HepG2 (cell line): Measurements from ENCODE around the gene GNPAT. TPM values are rescaled to one million over a fixed set of nuclear protein-coding genes. Genes with fewer than 3 reads are reported as not detected.

Source experiments
- ATAC-seq: fragments of 200-7000 bp; cut with Tn5 transposase; 3 replicates; pipeline ENCODE4 v1.9.1; 2020; ENCODE audit warnings: mild to moderate bottlenecking, moderate library complexity
- BruUV-seq: library from RNA; stranded (reverse); fragments of 400-500 nt; replicated peaks from 2 replicates; lab custom pipeline; 2021; lab: Mats Ljungman, UMichigan
- CTCF ChIA-PET: fragments of 300-600 bp; formaldehyde crosslinking; extraction: SDS; loops from one replicate; lab custom pipeline; 2021; ENCODE audit warnings: low total read pairs, inconsistent platforms, low intra/inter-chr PET ratio; lab: Yijun Ruan, JAX
- POLR2A ChIA-PET: fragments of 350-600 bp; sonication (Branson Sonifier 250); formaldehyde crosslinking; loops from one replicate; lab custom pipeline; 2020; ENCODE audit warnings: antibody characterized with exemption, inconsistent platforms; lab: Yijun Ruan, JAX
- DNase-seq: peaks from one replicate; pipeline ENCODE4 v3.0.0-alpha.2; 2015; ENCODE audit warnings: low spot score
- FAIRE-seq: peaks from 3 replicates; lab custom pipeline; 2011; peaks lifted over from hg19 to GRCh38; lab: Jason Lieb, UNC
- H2AFZ ChIP-seq: one replicate; pipeline ENCODE4 v1.6.1; 2011; ENCODE audit warnings: low read length, inconsistent platforms
- H3K27ac ChIP-seq: fragments of 300-600 bp; 3 replicates; pipeline ENCODE4 v1.8.0; 2011; ENCODE audit warnings: mixed run types, mild to moderate bottlenecking, mixed read lengths, low read length, inconsistent platforms; ENCODE audit not compliant: insufficient read depth; ENCODE audit errors: extremely low read length
- H3K27me3 ChIP-seq, 2 experiments: fragments of 200-600 bp in 1 of 2; 2 replicates in 1 of 2; 3 replicates in 1 of 2; pipeline versions ENCODE4 v1.6.0 to v1.8.0; 2011; ENCODE audit warnings: low read length in 2 of 2, mild to moderate bottlenecking in 2 of 2, moderate library complexity in 2 of 2, inconsistent platforms in 1 of 2; ENCODE audit not compliant: insufficient read depth in 2 of 2, control insufficient read depth in 1 of 2
- H3K36me3 ChIP-seq, 2 experiments: fragments of 200-600 bp in 1 of 2; replicated peaks in 1 of 2; 2 replicates in 1 of 2; 3 replicates in 1 of 2; pipeline versions ENCODE4 v1.5.1 to v1.8.0; 2011; ENCODE audit warnings: low read length in 2 of 2, inconsistent platforms in 1 of 2; ENCODE audit not compliant: insufficient read depth in 2 of 2, control insufficient read depth in 1 of 2
- H3K4me1 ChIP-seq: 2 replicates; pipeline ENCODE4 v1.5.1; 2012; ENCODE audit warnings: low read length, inconsistent platforms; ENCODE audit not compliant: insufficient read depth
- H3K4me2 ChIP-seq: 2 replicates; pipeline ENCODE4 v1.6.0; 2011; ENCODE audit warnings: low read depth, low read length, inconsistent platforms
- H3K4me3 ChIP-seq, 3 experiments: fragments of 200-600 bp in 1 of 3; sonication (generic), shearing (Covaris generic) in 1 of 3; replicated peaks in 1 of 3; 2 replicates each; pipeline ENCODE4 v1.5.1; 2011 to 2016; ENCODE audit warnings: low read length in 3 of 3, inconsistent platforms in 2 of 3, low read depth in 2 of 3, mild to moderate bottlenecking in 2 of 3, control low read depth in 1 of 3, mixed read lengths in 1 of 3; ENCODE audit not compliant: insufficient read depth in 1 of 3
- H3K79me2 ChIP-seq: one replicate; pipeline ENCODE4 v1.6.1; 2011; ENCODE audit warnings: low read length, inconsistent platforms; ENCODE audit not compliant: insufficient read depth
- H3K9ac ChIP-seq: 2 replicates; pipeline ENCODE4 v1.6.0; 2011; ENCODE audit warnings: mild to moderate bottlenecking, low read depth, low read length, inconsistent platforms; ENCODE audit not compliant: insufficient read depth
- H3K9me3 ChIP-seq: 2 replicates; pipeline ENCODE4 v1.5.1; 2012; ENCODE audit warnings: mild to moderate bottlenecking, low read length
- H4K20me1 ChIP-seq: 2 replicates; pipeline ENCODE4 v1.6.0; 2011; ENCODE audit warnings: inconsistent platforms, mild to moderate bottlenecking, low read length, moderate library complexity; ENCODE audit not compliant: insufficient read depth
- BRCA1 ChIP-seq: sonication (generic); formaldehyde crosslinking; IDR thresholded peaks from 2 replicates; pipeline ENCODE4 v1.4.0; 2020; ENCODE audit warnings: missing genetic modification reagents
- NR2F1 ChIP-seq, 2 experiments: fragments of 450-650 bp in 1 of 2; formaldehyde crosslinking in 1 of 2; IDR thresholded peaks; 2 replicates each; pipeline versions ENCODE4 v1.5.0 to v1.6.1; 2016 to 2020; ENCODE audit warnings: mild to moderate bottlenecking in 1 of 2, missing compliant biosample characterization in 1 of 2, missing genetic modification reagents in 1 of 2, moderate library complexity in 1 of 2
- TBP ChIP-seq: sonication (generic); formaldehyde crosslinking; IDR thresholded peaks from 2 replicates; pipeline ENCODE4 v1.5.0; 2020; ENCODE audit warnings: missing genetic modification reagents
- ZKSCAN1 ChIP-seq: fragments of 150-350 bp; IDR thresholded peaks from 2 replicates; pipeline ENCODE4 v1.6.1; 2014; ENCODE audit warnings: low read length
- ZNF513 ChIP-seq: sonication (generic); formaldehyde crosslinking; conservative IDR thresholded peaks from 2 replicates; pipeline ENCODE4 v1.5.0; 2020; ENCODE audit warnings: missing genetic modification reagents
- ZNF781 ChIP-seq: sonication (generic); formaldehyde crosslinking; IDR thresholded peaks from 2 replicates; pipeline ENCODE4 v1.5.1; 2020; ENCODE audit warnings: borderline replicate concordance, mild to moderate bottlenecking, missing genetic modification reagents; ENCODE audit errors: not compliant biosample characterization
- ZNF83 ChIP-seq: sonication (generic); formaldehyde crosslinking; IDR thresholded peaks from 2 replicates; pipeline ENCODE4 v1.4.0; 2020; ENCODE audit warnings: missing genetic modification reagents, mild to moderate bottlenecking, borderline replicate concordance
- whole genome bisulfite sequencing: methylation state at CpG from one replicate; pipeline ENCODE4 v1.1.6; 2017; ENCODE audit warnings: low lambda C conversion rate; 5-methylcytosine and 5-hydroxymethylcytosine counted together
- in situ Hi-C: cut with HindIII; loops from 2 replicates; pipeline ENCODE4 v1.10.0; 2017; ENCODE audit warnings: low pct_unique_long_range_greater_than_20kb; ENCODE audit not compliant: extremely low pct_ligation_motif_present
- intact Hi-C: fragments of 100-400 bp; cut with micrococcal nuclease; formaldehyde crosslinking; loops from one replicate; pipeline ENCODE4 v1.10.0; 2022; ENCODE audit not compliant: unreplicated experiment
- polyA plus RNA-seq, 8 experiments: library from polyadenylated mRNA; depleted of rRNA in 3 of 8; stranded (reverse) in 7 of 8; unstranded in 1 of 8; fragments of >200 nt; fragmentation: Illumina TruSeq in 4 of 8; extraction: Trizol in 4 of 8; gene quantifications; 2 replicates each; pipeline versions ENCODE4 v1.2.1 to v1.2.3, GENCODE V29; 2011 to 2016; ENCODE audit warnings: low read depth in 4 of 8, missing spikeins in 1 of 8, mixed read lengths in 1 of 8; ENCODE audit not compliant: insufficient read depth in 1 of 8
- total RNA-seq, 5 experiments: library from RNA; depleted of rRNA; stranded (reverse); fragments of >200 nt; fragmentation: Illumina TruSeq; extraction: Trizol; gene quantifications; 2 replicates each; pipeline ENCODE4 v1.2.3, GENCODE V29; 2016; ENCODE audit warnings: low read depth in 1 of 5

GNPAT gene
- total and polyA plus RNA-seq, 2 of the 13 experiments (the other 11 are each of a cell fraction or from before 2014, with no cell fraction given), result 58.3 to 114 TPM

DNA sequence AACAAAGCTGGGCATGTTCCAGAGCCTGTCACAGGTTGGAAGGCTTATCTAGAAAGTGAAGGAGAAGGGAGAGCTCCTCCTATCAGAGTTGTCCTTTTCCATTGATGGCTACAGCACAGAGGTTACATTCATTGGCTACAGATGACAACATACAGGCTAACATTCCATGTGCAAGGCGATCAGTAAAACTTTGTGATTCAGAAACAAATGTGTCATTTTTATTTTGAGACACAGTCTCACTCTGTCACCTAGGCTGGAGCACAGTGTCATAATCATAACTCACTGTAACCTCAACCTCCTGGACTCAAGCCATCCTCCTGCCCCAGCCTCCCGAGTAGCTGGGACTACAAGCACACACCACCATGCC is 46.6 kb upstream of the GNPAT start:
- ATAC-seq (peak; percentile 20), FAIRE-seq (no peak)
- BruUV-seq, result no TSS peak

More for the DNA sequence above, 46.6 kb upstream of the GNPAT start:
- in situ Hi-C loops, result no loop called here
- H3K9me3 ChIP-seq, result no peaks in the 10 kb centered on the region
- no peaks in the 10 kb centered on the region for H3K36me3 ChIP-seq
- intact Hi-C loops, result no loop called here
- no peak for DNase-seq
- no peaks in the 10 kb centered on the region for H3K79me2 ChIP-seq
- TF ChIP-seq NR2F1 (CRISPR knock-in tag; IDR thresholded peaks at IDR 0.05) (no peak), BRCA1 (CRISPR knock-in tag) (no peak), TBP (CRISPR knock-in tag) (no peak), ZNF513 (CRISPR knock-in tag) (no peak), ZNF83 (CRISPR knock-in tag) (no peak), ZNF781 (CRISPR knock-in tag) (no peak), ZKSCAN1 (no peak)
- H3K27ac ChIP-seq, result no peak overlapping the region
- H3K27me3 ChIP-seq, result peaks cover 0 to 33% of the 10 kb centered on the region in 2 experiments; a peak in 3 of 5 replicates
- H3K9ac ChIP-seq, result no peak overlapping the region
- 0 out of 2 replicates have a peak overlapping the region, but pooled peaks have one; percentile 20 for H3K4me2 ChIP-seq
- CTCF ChIA-PET, result no interaction called here
- no peak overlapping the region for H2AFZ ChIP-seq
- peaks cover 42% of the 10 kb centered on the region for H3K4me1 ChIP-seq
- no peak overlapping the region for H3K4me3 ChIP-seq
- POLR2A ChIA-PET, result interaction anchor here (1.0 to 1.8 kb wide), 2 partner anchors 16 to 39 kb away, joined by 4 to 6 read pairs; no protein-coding TSS in a partner anchor
- 20% methylated on average over 2 of the region's 2 CpGs for WGBS
- H4K20me1 ChIP-seq, result no peaks in the 10 kb centered on the region
